Measurements from ENCODE around the gene CADM1.

DNA sequence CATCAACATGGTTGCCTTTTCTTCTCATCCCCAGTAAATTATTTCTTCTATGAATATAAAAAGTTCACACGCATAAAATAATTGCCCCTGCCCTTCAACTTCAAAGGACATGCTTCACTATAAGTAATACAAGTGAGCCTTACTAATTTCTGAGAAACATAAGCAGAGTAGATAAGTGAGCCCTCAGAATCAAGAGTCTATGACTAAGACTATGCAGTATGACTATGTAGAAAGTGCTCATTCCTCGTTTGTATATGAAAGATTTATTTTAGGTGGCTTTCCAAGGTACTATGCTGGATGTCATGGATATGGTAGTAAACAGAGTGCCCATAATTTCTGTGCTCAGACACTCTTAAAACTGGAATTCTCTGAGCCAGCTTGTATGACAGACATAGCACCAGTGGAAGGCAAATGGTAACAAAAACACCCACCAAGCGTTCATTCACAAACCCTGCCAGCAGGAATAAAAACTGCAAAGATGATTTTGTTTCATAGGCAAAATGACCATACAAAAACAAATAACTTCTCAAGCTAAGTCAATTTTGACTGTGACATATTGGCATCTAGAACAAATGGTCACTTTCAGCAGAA, 189.8 kb downstream of the CADM1 start:
- TF ChIP-seq POLR2A (IDR thresholded peaks at IDR 0.05; ENCODE audit: borderline replicate concordance, extremely low read depth, insufficient read depth, insufficient read length): no peak
- TF ChIP-seq, protein P1, sequence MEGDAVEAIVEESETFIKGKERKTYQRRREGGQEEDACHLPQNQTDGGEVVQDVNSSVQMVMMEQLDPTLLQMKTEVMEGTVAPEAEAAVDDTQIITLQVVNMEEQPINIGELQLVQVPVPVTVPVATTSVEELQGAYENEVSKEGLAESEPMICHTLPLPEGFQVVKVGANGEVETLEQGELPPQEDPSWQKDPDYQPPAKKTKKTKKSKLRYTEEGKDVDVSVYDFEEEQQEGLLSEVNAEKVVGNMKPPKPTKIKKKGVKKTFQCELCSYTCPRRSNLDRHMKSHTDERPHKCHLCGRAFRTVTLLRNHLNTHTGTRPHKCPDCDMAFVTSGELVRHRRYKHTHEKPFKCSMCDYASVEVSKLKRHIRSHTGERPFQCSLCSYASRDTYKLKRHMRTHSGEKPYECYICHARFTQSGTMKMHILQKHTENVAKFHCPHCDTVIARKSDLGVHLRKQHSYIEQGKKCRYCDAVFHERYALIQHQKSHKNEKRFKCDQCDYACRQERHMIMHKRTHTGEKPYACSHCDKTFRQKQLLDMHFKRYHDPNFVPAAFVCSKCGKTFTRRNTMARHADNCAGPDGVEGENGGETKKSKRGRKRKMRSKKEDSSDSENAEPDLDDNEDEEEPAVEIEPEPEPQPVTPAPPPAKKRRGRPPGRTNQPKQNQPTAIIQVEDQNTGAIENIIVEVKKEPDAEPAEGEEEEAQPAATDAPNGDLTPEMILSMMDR (IDR thresholded peaks at IDR 0.05 in 2 of 3, conservative IDR thresholded peaks at IDR 0.05 in 1 of 3; ENCODE audit: borderline replicate concordance in 1 of 3, insufficient read depth in 1 of 3, low read depth in 2 of 3, low read length in 2 of 3): no peak
- TF ChIP-seq JUND (IDR thresholded peaks at IDR 0.05): no peak
- TF ChIP-seq SRF (IDR thresholded peaks at IDR 0.05; ENCODE audit: low read depth): no peak
- no peak for TF ChIP-seq POLR2AphosphoS5 (IDR thresholded peaks at IDR 0.05; ENCODE audit: low read depth, low read length)
- no peak for TF ChIP-seq EZH2 (IDR thresholded peaks at IDR 0.05)
- TF ChIP-seq, protein P2, sequence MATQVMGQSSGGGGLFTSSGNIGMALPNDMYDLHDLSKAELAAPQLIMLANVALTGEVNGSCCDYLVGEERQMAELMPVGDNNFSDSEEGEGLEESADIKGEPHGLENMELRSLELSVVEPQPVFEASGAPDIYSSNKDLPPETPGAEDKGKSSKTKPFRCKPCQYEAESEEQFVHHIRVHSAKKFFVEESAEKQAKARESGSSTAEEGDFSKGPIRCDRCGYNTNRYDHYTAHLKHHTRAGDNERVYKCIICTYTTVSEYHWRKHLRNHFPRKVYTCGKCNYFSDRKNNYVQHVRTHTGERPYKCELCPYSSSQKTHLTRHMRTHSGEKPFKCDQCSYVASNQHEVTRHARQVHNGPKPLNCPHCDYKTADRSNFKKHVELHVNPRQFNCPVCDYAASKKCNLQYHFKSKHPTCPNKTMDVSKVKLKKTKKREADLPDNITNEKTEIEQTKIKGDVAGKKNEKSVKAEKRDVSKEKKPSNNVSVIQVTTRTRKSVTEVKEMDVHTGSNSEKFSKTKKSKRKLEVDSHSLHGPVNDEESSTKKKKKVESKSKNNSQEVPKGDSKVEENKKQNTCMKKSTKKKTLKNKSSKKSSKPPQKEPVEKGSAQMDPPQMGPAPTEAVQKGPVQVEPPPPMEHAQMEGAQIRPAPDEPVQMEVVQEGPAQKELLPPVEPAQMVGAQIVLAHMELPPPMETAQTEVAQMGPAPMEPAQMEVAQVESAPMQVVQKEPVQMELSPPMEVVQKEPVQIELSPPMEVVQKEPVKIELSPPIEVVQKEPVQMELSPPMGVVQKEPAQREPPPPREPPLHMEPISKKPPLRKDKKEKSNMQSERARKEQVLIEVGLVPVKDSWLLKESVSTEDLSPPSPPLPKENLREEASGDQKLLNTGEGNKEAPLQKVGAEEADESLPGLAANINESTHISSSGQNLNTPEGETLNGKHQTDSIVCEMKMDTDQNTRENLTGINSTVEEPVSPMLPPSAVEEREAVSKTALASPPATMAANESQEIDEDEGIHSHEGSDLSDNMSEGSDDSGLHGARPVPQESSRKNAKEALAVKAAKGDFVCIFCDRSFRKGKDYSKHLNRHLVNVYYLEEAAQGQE (IDR thresholded peaks at IDR 0.05; ENCODE audit: low read depth): no peak
- TF ChIP-seq EZH2phosphoT487 (IDR thresholded peaks at IDR 0.05; ENCODE audit: borderline replicate concordance): no peak
- no peak for TF ChIP-seq SP1 (IDR thresholded peaks at IDR 0.05; ENCODE audit: low read depth)
- TF ChIP-seq, protein P3, sequence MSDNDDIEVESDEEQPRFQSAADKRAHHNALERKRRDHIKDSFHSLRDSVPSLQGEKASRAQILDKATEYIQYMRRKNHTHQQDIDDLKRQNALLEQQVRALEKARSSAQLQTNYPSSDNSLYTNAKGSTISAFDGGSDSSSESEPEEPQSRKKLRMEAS (IDR thresholded peaks at IDR 0.05): no peak

All from HCT116 (cell line).